ENCODE results near the gene GABBR2. TPM values are rescaled to one million over a fixed set of nuclear protein-coding genes. Genes with fewer than 3 reads are reported as not detected.

The GABBR2 gene
- total RNA-seq, 1 donor from 2014 or later = 116 TPM

DNA sequence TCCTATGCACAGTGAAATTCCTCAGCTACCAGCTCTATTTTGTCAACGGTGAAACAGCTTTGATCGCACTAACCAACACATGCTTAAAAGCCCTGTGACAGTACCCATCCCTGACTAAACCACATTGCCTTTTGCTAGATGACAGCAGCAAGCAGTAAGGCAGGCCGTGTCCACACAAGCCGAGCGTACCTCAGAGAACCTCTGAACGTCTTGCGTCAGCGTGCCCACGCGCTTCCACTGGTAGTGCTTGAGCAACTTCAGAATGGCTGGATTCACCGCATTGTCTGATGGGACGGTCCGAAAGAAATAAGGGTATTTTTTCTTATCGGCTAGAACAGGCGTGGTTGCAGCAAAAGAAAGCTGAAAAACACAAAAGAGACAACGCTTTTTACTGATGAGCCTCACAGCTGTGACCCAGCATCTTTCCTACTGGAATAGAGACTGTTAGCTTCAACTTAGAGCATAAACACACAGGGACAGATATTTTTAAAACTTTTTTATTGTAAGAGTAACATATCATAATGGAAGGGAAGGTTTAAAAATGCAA lies 167.0 kb downstream of the GABBR2 start:
- DNase-seq = no peak
- H3K4me3 Mint-ChIP-seq (ENCODE audit: unreplicated experiment) = no peak overlapping the region
- TF ChIP-seq CTCF (IDR thresholded peaks at IDR 0.05; ENCODE audit: partially characterized antibody, unreplicated experiment) = no peak
- H3K9me3 Mint-ChIP-seq (ENCODE audit: unreplicated experiment) = peaks cover 3% of the 10 kb centered on the region
- H3K27me3 Mint-ChIP-seq (ENCODE audit: unreplicated experiment) = peaks cover 7% of the 10 kb centered on the region
- no peaks in the 10 kb centered on the region for H3K36me3 Mint-ChIP-seq (ENCODE audit: unreplicated experiment)
- no peak overlapping the region for H3K27ac Mint-ChIP-seq (ENCODE audit: unreplicated experiment)
- peaks cover 2% of the 10 kb centered on the region for H3K4me1 Mint-ChIP-seq (ENCODE audit: low read depth, unreplicated experiment)

GRCh38 chr9:98540476-98540875 lies 168.3 kb downstream of the GABBR2 start:
- no peak for TF ChIP-seq CTCF (IDR thresholded peaks at IDR 0.05; ENCODE audit: partially characterized antibody, unreplicated experiment)
- no peak for DNase-seq
- no peak overlapping the region for H3K4me3 Mint-ChIP-seq (ENCODE audit: unreplicated experiment)
- H3K36me3 Mint-ChIP-seq (ENCODE audit: unreplicated experiment) = no peaks in the 10 kb centered on the region
- H3K9me3 Mint-ChIP-seq (ENCODE audit: unreplicated experiment) = peaks cover 6% of the 10 kb centered on the region
- no peak overlapping the region for H3K27ac Mint-ChIP-seq (ENCODE audit: unreplicated experiment)
- no peaks in the 10 kb centered on the region for H3K4me1 Mint-ChIP-seq (ENCODE audit: low read depth, unreplicated experiment)
- H3K27me3 Mint-ChIP-seq (ENCODE audit: unreplicated experiment) = peaks cover 12% of the 10 kb centered on the region

DNA sequence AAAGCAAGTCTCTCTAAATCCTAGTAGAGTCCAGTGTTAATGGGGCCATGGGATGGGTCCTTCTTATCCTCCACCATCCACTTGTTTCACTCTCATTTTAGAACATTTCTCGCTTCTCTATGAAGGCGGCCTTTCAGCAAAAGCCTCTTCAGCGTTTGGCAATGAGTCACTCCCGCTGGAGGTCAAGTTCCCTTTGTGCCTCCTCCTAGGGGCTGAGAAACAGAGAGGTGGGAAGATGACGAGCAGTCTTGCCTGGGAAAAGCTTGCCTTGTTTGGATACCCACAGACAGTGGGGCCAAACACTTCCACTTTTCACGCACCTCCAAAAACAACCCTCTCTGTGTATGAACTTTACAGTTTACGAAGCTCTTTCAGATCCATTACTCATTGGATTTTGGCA lies 168.8 kb downstream of the GABBR2 start:
- no peak for TF ChIP-seq CTCF (IDR thresholded peaks at IDR 0.05; ENCODE audit: partially characterized antibody, unreplicated experiment)
- Mint-ChIP-seq H3K4me1 (ENCODE audit: low read depth, unreplicated experiment) (no peaks in the 10 kb centered on the region), H3K27ac (ENCODE audit: unreplicated experiment) (no peak overlapping the region), H3K27me3 (ENCODE audit: unreplicated experiment) (peaks cover 13% of the 10 kb centered on the region), H3K9me3 (ENCODE audit: unreplicated experiment) (peaks cover 6% of the 10 kb centered on the region), H3K36me3 (ENCODE audit: unreplicated experiment) (no peaks in the 10 kb centered on the region), H3K4me3 (ENCODE audit: unreplicated experiment) (no peak overlapping the region)
- DNase-seq = no peak

DNA sequence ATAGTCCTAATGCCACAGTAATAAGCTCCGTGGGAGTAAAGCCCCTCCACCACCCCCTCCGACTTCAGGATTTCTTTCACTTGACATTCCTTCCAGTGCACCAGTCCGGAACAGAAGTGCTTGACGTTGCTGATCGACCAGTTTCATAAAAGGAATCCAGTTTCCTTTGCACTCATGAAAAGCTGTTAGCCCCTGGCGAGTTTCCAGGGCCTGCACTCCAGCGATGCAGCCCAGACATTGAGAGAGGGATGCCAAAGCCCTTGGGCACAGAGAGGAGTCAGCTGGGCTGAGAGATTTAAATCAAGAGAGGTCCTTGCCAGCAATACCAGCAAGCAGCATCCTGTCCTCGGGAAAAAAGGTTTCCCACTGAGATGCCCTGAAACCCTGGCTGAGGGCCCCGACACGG lies 170.1 kb downstream of the GABBR2 start:
- no peak overlapping the region for H3K4me3 Mint-ChIP-seq (ENCODE audit: unreplicated experiment)

More for the DNA sequence above, 170.1 kb downstream of the GABBR2 start:
- DNase-seq = no peak
- peaks cover 11% of the 10 kb centered on the region for H3K27me3 Mint-ChIP-seq (ENCODE audit: unreplicated experiment)
- H3K4me1 Mint-ChIP-seq (ENCODE audit: low read depth, unreplicated experiment) = peaks cover 3% of the 10 kb centered on the region
- peaks cover under 1% of the 10 kb centered on the region for H3K36me3 Mint-ChIP-seq (ENCODE audit: unreplicated experiment)
- no peak overlapping the region for H3K27ac Mint-ChIP-seq (ENCODE audit: unreplicated experiment)
- H3K9me3 Mint-ChIP-seq (ENCODE audit: unreplicated experiment) = peaks cover 6% of the 10 kb centered on the region
- TF ChIP-seq CTCF (IDR thresholded peaks at IDR 0.05; ENCODE audit: partially characterized antibody, unreplicated experiment) = no peak
